DOHH2 (cell line): Measurements from ENCODE around the gene C19orf81.

ENCODE experiments used
- H3F3A ChIP-seq: fragments of 200-600 bp; sonication (generic), shearing (Covaris generic); 2 replicates; pipeline ENCODE4 v1.6.0; 2016; ENCODE audit warnings: antibody characterized with exemption, mild to moderate bottlenecking; ENCODE audit not compliant: control insufficient read depth, insufficient read depth
- H3K27ac ChIP-seq: fragments of 200-600 bp; sonication (generic); 2 replicates; pipeline ENCODE4 v1.5.1; 2014; ENCODE audit warnings: low read depth, mild to moderate bottlenecking, low read length, moderate library complexity
- H3K27me3 ChIP-seq: fragments of 200-600 bp; sonication (generic); 2 replicates; pipeline ENCODE4 v1.6.1; 2014; ENCODE audit warnings: mild to moderate bottlenecking, low read length, mixed read lengths; ENCODE audit not compliant: control insufficient read depth
- H3K36me3 ChIP-seq: fragments of 200-600 bp; sonication (generic); 2 replicates; pipeline ENCODE4 v1.6.1; 2014; ENCODE audit warnings: mild to moderate bottlenecking, low read length, moderate library complexity, mixed read lengths; ENCODE audit not compliant: control insufficient read depth
- H3K4me1 ChIP-seq: fragments of 200-600 bp; sonication (generic); 2 replicates; pipeline ENCODE4 v1.6.1; 2014; ENCODE audit warnings: mild to moderate bottlenecking, low read length, mixed read lengths; ENCODE audit not compliant: control insufficient read depth
- H3K4me2 ChIP-seq: fragments of 200-600 bp; sonication (generic); 2 replicates; pipeline ENCODE4 v1.6.0; 2014; ENCODE audit warnings: mild to moderate bottlenecking, low read length, moderate library complexity
- H3K4me3 ChIP-seq: fragments of 200-600 bp; sonication (generic); 2 replicates; pipeline ENCODE4 v1.5.1; 2014; ENCODE audit warnings: mild to moderate bottlenecking, low read length, mixed read lengths
- H3K79me2 ChIP-seq: fragments of 200-600 bp; sonication (generic); 2 replicates; pipeline ENCODE4 v1.6.1; 2014; ENCODE audit warnings: mild to moderate bottlenecking, low read length, mixed read lengths; ENCODE audit not compliant: control insufficient read depth
- H3K9me2 ChIP-seq: fragments of 200-600 bp; sonication (generic); replicated peaks from 2 replicates; pipeline ENCODE4 v1.6.1; 2014; ENCODE audit warnings: mild to moderate bottlenecking, low read length, mixed read lengths; ENCODE audit not compliant: control insufficient read depth
- H3K9me3 ChIP-seq: fragments of 200-600 bp; sonication (generic); 2 replicates; pipeline ENCODE4 v1.6.1; 2014; ENCODE audit warnings: antibody characterized with exemption, low read length, mixed read lengths; ENCODE audit not compliant: control insufficient read depth, insufficient read depth
- H4K20me1 ChIP-seq: fragments of 200-600 bp; sonication (generic); 2 replicates; pipeline ENCODE4 v1.6.0; 2014; ENCODE audit warnings: low read depth, mild to moderate bottlenecking, antibody characterized with exemption, low read length, moderate library complexity; ENCODE audit not compliant: control insufficient read depth, insufficient read depth
- EZH2phosphoT487 ChIP-seq: fragments of 200-600 bp; sonication (generic); IDR thresholded peaks from 2 replicates; pipeline ENCODE4 v1.6.1; 2017; ENCODE audit warnings: borderline replicate concordance, mild to moderate bottlenecking, antibody characterized with exemption, low read length, moderate library complexity, mixed read lengths
- TF ChIP-seq, protein P1 (sequence below): fragments of 200-600 bp; sonication (generic); IDR thresholded peaks from one replicate; pipeline ENCODE4 v1.5.1; 2014; ENCODE audit warnings: antibody characterized with exemption, mild to moderate bottlenecking, low read depth, low read length; ENCODE audit not compliant: poor library complexity, severe bottlenecking

C19orf81 gene

GRCh38 chr19:50706387-50706786, 57.1 kb downstream of the C19orf81 start:
- Histone ChIP-seq H3K9me3 (no peaks in the 10 kb centered on the region), H3K27me3 (no peaks in the 10 kb centered on the region), H3K4me2 (no peak overlapping the region)

DNA sequence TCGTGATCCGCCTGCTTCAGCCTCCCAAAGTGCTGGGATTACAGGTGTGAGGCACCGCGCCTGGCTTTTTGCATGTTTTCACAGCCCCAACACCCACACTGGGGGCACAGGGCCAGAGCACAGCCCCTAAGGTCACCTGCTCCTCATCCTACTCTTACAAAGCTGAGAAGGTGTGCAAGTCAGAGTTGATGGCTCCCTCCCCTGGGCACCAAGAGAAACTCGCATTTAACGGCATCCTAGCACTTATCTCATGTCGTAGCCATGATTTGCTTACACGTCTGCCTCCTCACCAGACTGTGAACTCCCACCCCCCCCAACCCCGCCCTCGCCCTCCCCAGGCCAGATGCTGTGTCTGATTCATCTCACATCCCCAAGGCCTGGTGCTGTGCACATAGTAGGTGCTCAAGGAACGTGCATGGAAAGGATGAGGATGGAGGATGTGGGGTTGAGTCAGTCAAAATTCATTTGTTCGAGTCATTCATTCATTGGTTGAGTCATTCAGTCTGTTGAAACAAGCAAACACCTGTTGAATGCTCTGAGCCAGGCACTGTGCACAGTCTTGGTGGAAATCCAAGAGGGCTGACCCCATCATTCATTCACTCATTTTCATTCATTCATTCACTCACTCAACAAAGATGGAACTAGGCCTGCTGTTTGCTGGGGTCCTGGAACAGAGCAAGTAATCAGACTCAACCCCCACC, 59.1 kb downstream of the C19orf81 start:
- TF ChIP-seq, protein P1, sequence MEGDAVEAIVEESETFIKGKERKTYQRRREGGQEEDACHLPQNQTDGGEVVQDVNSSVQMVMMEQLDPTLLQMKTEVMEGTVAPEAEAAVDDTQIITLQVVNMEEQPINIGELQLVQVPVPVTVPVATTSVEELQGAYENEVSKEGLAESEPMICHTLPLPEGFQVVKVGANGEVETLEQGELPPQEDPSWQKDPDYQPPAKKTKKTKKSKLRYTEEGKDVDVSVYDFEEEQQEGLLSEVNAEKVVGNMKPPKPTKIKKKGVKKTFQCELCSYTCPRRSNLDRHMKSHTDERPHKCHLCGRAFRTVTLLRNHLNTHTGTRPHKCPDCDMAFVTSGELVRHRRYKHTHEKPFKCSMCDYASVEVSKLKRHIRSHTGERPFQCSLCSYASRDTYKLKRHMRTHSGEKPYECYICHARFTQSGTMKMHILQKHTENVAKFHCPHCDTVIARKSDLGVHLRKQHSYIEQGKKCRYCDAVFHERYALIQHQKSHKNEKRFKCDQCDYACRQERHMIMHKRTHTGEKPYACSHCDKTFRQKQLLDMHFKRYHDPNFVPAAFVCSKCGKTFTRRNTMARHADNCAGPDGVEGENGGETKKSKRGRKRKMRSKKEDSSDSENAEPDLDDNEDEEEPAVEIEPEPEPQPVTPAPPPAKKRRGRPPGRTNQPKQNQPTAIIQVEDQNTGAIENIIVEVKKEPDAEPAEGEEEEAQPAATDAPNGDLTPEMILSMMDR, result no peak
- TF ChIP-seq EZH2phosphoT487, result no peak
- Histone ChIP-seq H4K20me1 (no peaks in the 10 kb centered on the region), H3K9me3 (no peaks in the 10 kb centered on the region), H3K27me3 (no peaks in the 10 kb centered on the region), H3K4me1 (peaks cover 10% of the 10 kb centered on the region), H3K4me2 (no peak overlapping the region), H3K27ac (no peak overlapping the region), H3K36me3 (no peaks in the 10 kb centered on the region), H3F3A (no peaks in the 10 kb centered on the region), H3K9me2 (no peaks in the 10 kb centered on the region), H3K4me3 (no peak overlapping the region), H3K79me2 (no peaks in the 10 kb centered on the region)

More at GRCh38 chr19:50706387-50706786, 57.1 kb downstream of the C19orf81 start:
- no peak for TF ChIP-seq EZH2phosphoT487
- TF ChIP-seq, protein P1, result no peak
- no peaks in the 10 kb centered on the region for H4K20me1 ChIP-seq
- H3K4me1 ChIP-seq, result no peaks in the 10 kb centered on the region
- no peaks in the 10 kb centered on the region for H3K36me3 ChIP-seq
- H3F3A ChIP-seq, result no peaks in the 10 kb centered on the region
- no peaks in the 10 kb centered on the region for H3K79me2 ChIP-seq
- no peaks in the 10 kb centered on the region for H3K9me2 ChIP-seq
- no peak overlapping the region for H3K4me3 ChIP-seq
- no peak overlapping the region for H3K27ac ChIP-seq
